ENCODE data around the gene PTGES2.

PTGES2 gene

DNA sequence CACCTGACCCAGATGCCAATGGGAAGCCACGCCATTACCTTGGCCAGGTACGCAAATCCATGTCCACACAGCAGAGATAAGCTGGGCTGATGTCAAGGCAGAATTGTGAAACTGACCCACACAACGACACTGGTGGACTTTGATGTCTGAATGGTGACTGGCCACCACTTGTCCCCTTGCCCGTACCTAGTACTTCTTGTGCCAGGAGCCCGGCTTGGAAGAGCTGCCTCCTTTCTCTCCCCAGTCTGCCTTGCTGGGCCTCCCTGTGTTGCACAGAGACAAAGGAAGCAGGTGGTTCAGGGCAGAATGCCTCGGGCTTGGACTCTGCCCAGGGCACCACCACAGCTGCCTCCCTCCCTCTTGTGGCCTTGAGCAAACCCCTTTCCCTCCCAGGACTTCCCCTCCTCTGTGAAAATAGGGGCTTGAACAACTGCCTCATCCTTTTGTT lies 23.3 kb downstream of the PTGES2 start:
- TF ChIP-seq TAF1 (IDR thresholded peaks at IDR 0.05; ENCODE audit: low read depth, low read length), result no peak
- TF ChIP-seq POLR2A (IDR thresholded peaks at IDR 0.05; ENCODE audit: low read depth, low read length), result no peak
- no peak for TF ChIP-seq POU2F2 (IDR thresholded peaks at IDR 0.05; ENCODE audit: low read depth, low read length)
- TF ChIP-seq POLR2AphosphoS5 (IDR thresholded peaks at IDR 0.05; ENCODE audit: low read depth, low read length), result no peak
- FAIRE-seq, result no peak
- DNase-seq (ENCODE audit: insufficient read length, low spot score), result no peak

DNA sequence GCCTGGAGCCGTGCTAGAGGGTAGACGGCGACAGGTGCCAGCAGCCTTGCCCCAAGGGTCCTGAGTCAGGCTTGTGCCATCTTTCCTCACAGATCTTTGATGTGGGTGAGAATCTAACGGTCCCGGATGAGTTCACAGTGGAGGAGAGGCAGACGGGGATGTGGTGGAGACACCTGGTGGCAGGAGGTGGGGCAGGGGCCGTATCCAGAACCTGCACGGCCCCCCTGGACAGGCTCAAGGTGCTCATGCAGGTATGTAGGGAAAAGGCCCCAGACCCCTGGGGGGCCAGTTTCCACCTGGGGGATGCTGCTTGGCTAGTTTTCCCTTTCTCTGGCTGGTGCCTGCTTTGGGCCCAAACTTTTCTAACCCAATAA lies 24.0 kb downstream of the PTGES2 start:
- DNase-seq (ENCODE audit: insufficient read length, low spot score), result no peak
- no peak for FAIRE-seq
- no peak for TF ChIP-seq POU2F2 (IDR thresholded peaks at IDR 0.05; ENCODE audit: low read depth, low read length)
- no peak for TF ChIP-seq POLR2A (IDR thresholded peaks at IDR 0.05; ENCODE audit: low read depth, low read length)
- no peak for TF ChIP-seq TAF1 (IDR thresholded peaks at IDR 0.05; ENCODE audit: low read depth, low read length)
- TF ChIP-seq SPI1 (IDR thresholded peaks at IDR 0.05; ENCODE audit: low read depth, low read length), result no peak

DNA sequence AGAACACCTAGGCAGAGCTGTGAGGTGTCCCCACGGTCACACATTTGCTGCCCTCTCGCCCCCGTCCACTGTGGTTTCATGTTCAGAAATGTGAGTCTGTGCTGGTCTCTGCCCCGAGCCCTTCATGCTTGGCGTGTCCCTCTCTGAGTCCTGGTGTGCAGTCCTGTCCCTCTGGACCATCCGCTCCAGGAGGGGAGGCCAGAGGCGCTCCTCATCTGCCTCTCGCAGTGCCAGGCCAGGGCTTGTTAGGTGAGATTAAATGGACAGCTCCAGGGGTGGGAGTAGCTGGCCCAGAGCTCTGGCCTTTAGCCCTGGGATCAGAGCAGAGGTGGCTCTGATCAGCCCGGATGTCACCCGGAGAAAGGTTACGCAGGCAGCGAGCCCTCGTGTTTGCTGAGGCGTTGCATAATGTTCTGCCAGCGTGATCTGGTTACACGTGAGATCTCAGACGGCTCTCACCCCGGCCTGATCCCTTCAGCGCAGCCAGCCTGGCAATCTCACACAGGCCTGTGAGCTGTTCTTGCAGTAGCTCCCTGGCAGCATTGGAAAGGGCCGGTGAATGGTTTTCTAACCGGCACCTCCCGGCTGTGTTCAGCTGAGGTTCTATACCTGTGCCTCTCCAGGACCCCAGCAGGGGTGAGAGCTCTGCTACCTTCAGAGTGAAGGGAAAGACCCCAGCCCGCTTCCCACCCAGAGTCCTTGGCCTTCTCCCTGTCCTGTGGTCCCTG lies 24.5 kb downstream of the PTGES2 start:
- TF ChIP-seq PAX5 (IDR thresholded peaks at IDR 0.05; ENCODE audit: insufficient read depth, low read length, severe bottlenecking), result no peak
- no peak for TF ChIP-seq TAF1 (IDR thresholded peaks at IDR 0.05; ENCODE audit: low read depth, low read length)
- no peak for TF ChIP-seq POLR2A (IDR thresholded peaks at IDR 0.05; ENCODE audit: low read depth, low read length)
- no peak for TF ChIP-seq POU2F2 (IDR thresholded peaks at IDR 0.05; ENCODE audit: low read depth, low read length)
- no peak for TF ChIP-seq SPI1 (IDR thresholded peaks at IDR 0.05; ENCODE audit: low read depth, low read length)
- TF ChIP-seq POLR2AphosphoS5 (IDR thresholded peaks at IDR 0.05; ENCODE audit: low read depth, low read length), result no peak
- FAIRE-seq (no peak), DNase-seq (ENCODE audit: insufficient read length, low spot score) (no peak)

DNA sequence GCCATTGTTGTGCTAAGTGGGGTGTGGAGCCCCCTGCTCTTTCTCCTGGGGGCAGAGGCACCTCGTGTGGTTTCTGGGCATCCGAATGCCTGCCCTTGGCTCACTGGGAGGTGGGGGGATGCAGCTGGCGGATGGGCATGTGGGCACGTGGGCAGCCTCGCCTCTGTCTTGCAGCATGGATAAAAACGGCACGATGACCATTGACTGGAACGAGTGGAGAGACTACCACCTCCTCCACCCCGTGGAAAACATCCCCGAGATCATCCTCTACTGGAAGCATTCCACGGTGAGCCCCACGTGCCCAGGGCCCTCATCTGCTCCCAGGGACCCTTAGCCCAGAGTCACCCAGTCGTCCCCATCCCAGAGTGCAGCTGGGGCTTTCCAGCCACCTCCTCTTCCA lies 25.3 kb downstream of the PTGES2 start:
- no peak for TF ChIP-seq POLR2A (IDR thresholded peaks at IDR 0.05; ENCODE audit: low read depth, low read length)
- TF ChIP-seq POU2F2 (IDR thresholded peaks at IDR 0.05; ENCODE audit: low read depth, low read length), result no peak
- no peak for TF ChIP-seq PAX5 (IDR thresholded peaks at IDR 0.05; ENCODE audit: insufficient read depth, low read length, severe bottlenecking)
- no peak for TF ChIP-seq TAF1 (IDR thresholded peaks at IDR 0.05; ENCODE audit: low read depth, low read length)
- TF ChIP-seq POLR2AphosphoS5 (IDR thresholded peaks at IDR 0.05; ENCODE audit: low read depth, low read length), result no peak
- TF ChIP-seq SPI1 (IDR thresholded peaks at IDR 0.05; ENCODE audit: low read depth, low read length), result no peak
- DNase-seq (ENCODE audit: insufficient read length, low spot score) (no peak), FAIRE-seq (no peak)

DNA sequence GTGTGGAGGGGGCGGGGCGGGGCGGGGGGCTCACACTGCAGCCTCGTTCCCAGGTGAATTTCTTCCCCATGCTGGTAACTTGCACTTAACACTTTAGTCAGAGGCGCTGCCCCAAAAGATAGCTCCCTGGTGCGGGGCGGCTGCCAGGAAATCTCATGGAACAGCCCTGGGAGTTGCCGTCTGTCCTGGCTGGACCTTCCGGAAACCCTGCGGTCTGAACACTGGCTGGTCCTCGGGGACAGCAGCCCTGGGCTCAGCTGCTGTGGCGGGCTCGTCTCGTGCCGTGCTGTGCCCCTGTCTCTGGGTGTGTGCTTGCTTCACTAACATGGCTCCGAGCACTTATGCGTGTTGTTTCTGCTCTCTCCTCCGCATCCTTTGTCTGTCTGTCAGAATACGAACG lies 25.8 kb downstream of the PTGES2 start:
- no peak for TF ChIP-seq PAX5 (IDR thresholded peaks at IDR 0.05; ENCODE audit: insufficient read depth, low read length, severe bottlenecking)
- TF ChIP-seq POLR2AphosphoS5 (IDR thresholded peaks at IDR 0.05; ENCODE audit: low read depth, low read length), result no peak
- TF ChIP-seq POU2F2 (IDR thresholded peaks at IDR 0.05; ENCODE audit: low read depth, low read length), result no peak
- no peak for TF ChIP-seq POLR2A (IDR thresholded peaks at IDR 0.05; ENCODE audit: low read depth, low read length)
- FAIRE-seq (no peak), DNase-seq (ENCODE audit: insufficient read length, low spot score) (no peak)

DNA sequence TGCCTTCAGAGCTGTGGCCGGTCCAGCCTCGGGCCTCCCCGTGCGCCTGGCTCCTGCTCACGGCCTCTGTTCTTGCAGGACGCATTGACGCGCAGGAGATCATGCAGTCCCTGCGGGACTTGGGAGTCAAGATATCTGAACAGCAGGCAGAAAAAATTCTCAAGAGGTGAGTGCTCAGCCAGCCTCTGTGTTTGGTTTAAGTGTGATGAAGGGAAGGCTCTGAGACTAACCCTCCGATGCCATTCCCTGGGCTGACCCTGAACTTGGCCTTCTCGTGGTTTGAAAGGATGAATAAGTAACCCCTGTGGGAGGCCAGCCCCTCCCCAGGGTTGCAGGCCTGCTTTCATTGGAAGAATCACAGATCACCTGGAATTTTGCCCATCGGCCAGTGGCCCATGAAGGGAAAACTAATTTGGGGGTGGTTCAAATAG lies 26.3 kb downstream of the PTGES2 start:
- no peak for FAIRE-seq
- TF ChIP-seq TAF1 (IDR thresholded peaks at IDR 0.05; ENCODE audit: low read depth, low read length), result no peak
- TF ChIP-seq POLR2A (IDR thresholded peaks at IDR 0.05; ENCODE audit: low read depth, low read length), result no peak
- TF ChIP-seq SPI1 (IDR thresholded peaks at IDR 0.05; ENCODE audit: low read depth, low read length), result no peak
- no peak for TF ChIP-seq PAX5 (IDR thresholded peaks at IDR 0.05; ENCODE audit: insufficient read depth, low read length, severe bottlenecking)
- no peak for TF ChIP-seq POLR2AphosphoS5 (IDR thresholded peaks at IDR 0.05; ENCODE audit: low read depth, low read length)
- no peak for TF ChIP-seq POU2F2 (IDR thresholded peaks at IDR 0.05; ENCODE audit: low read depth, low read length)
- DNase-seq (ENCODE audit: insufficient read length, low spot score), result no peak

DNA sequence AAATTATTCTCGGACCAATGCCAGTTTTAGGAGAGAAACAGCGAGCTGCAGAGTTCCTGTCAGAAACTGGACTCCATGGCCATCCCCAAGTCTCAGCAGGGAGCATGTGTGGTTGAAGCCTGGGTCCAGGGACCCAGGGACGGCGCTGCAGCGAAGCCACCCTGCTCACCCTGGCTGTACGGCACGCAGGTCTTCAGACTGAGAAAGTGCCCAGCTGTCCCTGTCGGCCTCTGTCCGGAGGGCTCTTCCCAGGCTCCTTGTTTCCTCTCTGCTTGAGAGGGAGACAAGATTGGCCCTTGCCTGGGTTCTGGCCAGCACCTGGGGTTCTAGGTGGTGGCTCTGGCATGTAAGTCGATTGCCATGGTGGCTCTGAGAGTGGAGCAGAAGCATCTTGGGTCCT lies 26.9 kb downstream of the PTGES2 start:
- FAIRE-seq (no peak), DNase-seq (ENCODE audit: insufficient read length, low spot score) (no peak)
- no peak for TF ChIP-seq SPI1 (IDR thresholded peaks at IDR 0.05; ENCODE audit: low read depth, low read length)
- no peak for TF ChIP-seq PAX5 (IDR thresholded peaks at IDR 0.05; ENCODE audit: insufficient read depth, low read length, severe bottlenecking)
- no peak for TF ChIP-seq POLR2A (IDR thresholded peaks at IDR 0.05; ENCODE audit: low read depth, low read length)
- no peak for TF ChIP-seq POLR2AphosphoS5 (IDR thresholded peaks at IDR 0.05; ENCODE audit: low read depth, low read length)
- TF ChIP-seq TAF1 (IDR thresholded peaks at IDR 0.05; ENCODE audit: low read depth, low read length), result no peak
- no peak for TF ChIP-seq POU2F2 (IDR thresholded peaks at IDR 0.05; ENCODE audit: low read depth, low read length)

DNA sequence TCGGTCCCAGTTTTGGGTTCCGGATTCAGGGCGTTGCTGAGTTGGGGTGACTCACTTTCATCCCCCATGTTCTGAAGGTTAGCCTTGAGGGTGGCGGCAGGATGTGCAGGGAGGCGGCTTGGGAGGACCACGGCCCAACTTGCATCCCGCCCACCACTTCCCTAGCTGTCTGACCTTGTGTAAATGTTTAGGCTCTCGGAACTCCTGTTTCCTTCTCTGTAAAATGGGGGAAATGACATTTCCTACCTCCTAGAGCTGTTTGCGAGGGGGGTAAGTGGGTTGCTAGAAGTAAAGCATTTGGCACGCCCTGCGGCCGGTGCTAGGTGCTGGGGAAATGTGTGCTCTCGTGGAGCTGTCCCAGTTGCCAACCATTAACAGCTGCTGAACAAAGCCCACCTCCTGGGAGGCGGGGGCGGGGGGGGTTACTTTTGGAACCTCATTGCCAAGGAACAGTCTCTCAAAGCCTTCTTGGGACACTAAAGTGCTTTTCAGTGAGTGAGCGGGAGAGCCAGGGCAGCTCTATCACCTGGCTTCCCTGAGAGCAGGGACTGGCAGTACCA lies 27.5 kb downstream of the PTGES2 start:
- no peak for FAIRE-seq
- no peak for DNase-seq (ENCODE audit: insufficient read length, low spot score)
- TF ChIP-seq TAF1 (IDR thresholded peaks at IDR 0.05; ENCODE audit: low read depth, low read length), result no peak
- TF ChIP-seq SPI1 (IDR thresholded peaks at IDR 0.05; ENCODE audit: low read depth, low read length), result no peak
- TF ChIP-seq PAX5 (IDR thresholded peaks at IDR 0.05; ENCODE audit: insufficient read depth, low read length, severe bottlenecking), result no peak
- TF ChIP-seq POLR2A (IDR thresholded peaks at IDR 0.05; ENCODE audit: low read depth, low read length), result no peak
- no peak for TF ChIP-seq POU2F2 (IDR thresholded peaks at IDR 0.05; ENCODE audit: low read depth, low read length)
- TF ChIP-seq POLR2AphosphoS5 (IDR thresholded peaks at IDR 0.05; ENCODE audit: low read depth, low read length), result no peak

DNA sequence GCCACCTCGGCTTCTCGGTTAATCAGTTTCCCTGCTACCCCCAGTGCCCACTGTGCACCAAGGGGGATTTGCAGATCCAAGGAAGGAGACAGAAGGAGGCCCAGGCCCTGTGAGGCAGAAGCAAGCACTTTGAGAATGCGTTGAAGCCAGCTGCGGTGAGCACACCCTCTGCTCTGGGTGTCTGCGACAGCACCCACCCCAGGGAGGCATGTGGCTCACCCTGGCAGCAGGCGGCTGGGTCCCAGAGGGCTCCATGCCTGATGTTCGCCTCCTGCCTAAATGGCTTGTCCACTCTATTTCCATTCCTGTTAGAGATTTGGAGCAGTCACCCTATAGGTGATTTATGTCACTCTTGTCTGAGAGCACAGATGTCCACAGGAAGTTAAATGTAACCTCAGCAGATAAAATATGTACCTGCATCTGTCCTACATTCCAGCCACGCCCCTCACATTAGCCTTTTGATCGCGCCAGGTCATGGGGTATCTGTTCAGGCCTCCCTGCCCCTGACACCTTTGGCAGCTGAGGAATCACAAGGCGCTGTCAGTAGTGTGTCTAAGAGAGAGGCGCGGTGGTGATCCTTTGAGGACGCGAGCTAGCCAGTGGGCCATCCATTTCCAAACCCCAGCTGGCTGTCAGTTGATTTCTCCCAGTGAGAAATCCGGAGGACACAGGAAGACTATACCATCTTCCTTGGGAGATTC lies 28.1 kb downstream of the PTGES2 start:
- DNase-seq (ENCODE audit: insufficient read length, low spot score), result no peak
- no peak for FAIRE-seq
- TF ChIP-seq POLR2AphosphoS5 (IDR thresholded peaks at IDR 0.05; ENCODE audit: low read depth, low read length) (no peak), POLR2A (IDR thresholded peaks at IDR 0.05; ENCODE audit: low read depth, low read length) (no peak), SPI1 (IDR thresholded peaks at IDR 0.05; ENCODE audit: low read depth, low read length) (no peak), TAF1 (IDR thresholded peaks at IDR 0.05; ENCODE audit: low read depth, low read length) (no peak), POU2F2 (IDR thresholded peaks at IDR 0.05; ENCODE audit: low read depth, low read length) (no peak), PAX5 (IDR thresholded peaks at IDR 0.05; ENCODE audit: insufficient read depth, low read length, severe bottlenecking) (no peak)
